OCI-LY7 (cell line): ENCODE data around the gene FOXD1.

Source experiments
- EZH2phosphoT487 ChIP-seq: fragments of 200-600 bp; sonication (generic); IDR thresholded peaks from 2 replicates; pipeline ENCODE4 v1.6.1; 2018; ENCODE audit warnings: low read depth, borderline replicate concordance, mild to moderate bottlenecking, mixed run types, antibody characterized with exemption, low read length, moderate library complexity, mixed read lengths
- TF ChIP-seq, protein P1 (sequence below): fragments of 200-600 bp; sonication (generic); conservative IDR thresholded peaks from 2 replicates; pipeline ENCODE4 v1.5.1; 2014; ENCODE audit warnings: mild to moderate bottlenecking, antibody characterized with exemption, low read length, moderate library complexity, mixed read lengths

DNA sequence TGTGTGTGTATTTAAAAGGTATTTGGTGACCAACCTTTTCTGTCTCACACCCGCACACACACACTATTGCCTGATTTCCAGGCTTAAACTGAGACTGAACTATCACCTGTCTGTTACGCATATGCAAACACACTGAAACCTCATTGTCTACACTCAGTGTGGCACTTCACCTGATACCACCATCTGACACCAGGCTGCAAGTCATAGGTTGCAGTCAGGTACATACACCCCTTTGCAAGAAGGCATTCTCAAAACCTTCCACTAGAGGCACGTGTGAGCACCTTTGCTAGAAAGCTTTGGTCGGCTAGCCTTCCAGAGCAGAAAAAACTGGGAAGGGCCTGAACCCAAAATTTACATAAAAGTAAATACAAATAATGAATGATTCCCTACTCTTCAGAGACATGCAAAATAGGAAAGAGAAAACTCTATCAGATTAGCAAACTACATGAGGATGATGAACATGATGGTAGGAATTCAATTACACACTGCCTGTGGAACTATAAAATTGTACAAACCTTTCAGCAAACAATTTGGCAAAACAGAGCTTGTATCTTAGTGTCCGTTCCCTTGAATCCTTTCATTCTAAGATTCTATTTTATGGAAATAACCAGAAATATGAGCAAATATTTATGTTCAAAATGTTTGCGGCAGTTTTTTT is 5.9 kb upstream of the FOXD1 start:
- TF ChIP-seq, protein P1, sequence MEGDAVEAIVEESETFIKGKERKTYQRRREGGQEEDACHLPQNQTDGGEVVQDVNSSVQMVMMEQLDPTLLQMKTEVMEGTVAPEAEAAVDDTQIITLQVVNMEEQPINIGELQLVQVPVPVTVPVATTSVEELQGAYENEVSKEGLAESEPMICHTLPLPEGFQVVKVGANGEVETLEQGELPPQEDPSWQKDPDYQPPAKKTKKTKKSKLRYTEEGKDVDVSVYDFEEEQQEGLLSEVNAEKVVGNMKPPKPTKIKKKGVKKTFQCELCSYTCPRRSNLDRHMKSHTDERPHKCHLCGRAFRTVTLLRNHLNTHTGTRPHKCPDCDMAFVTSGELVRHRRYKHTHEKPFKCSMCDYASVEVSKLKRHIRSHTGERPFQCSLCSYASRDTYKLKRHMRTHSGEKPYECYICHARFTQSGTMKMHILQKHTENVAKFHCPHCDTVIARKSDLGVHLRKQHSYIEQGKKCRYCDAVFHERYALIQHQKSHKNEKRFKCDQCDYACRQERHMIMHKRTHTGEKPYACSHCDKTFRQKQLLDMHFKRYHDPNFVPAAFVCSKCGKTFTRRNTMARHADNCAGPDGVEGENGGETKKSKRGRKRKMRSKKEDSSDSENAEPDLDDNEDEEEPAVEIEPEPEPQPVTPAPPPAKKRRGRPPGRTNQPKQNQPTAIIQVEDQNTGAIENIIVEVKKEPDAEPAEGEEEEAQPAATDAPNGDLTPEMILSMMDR: peak; percentile 83
- TF ChIP-seq EZH2phosphoT487: no peak
